Testis (tissue), 3 donors: ENCODE measurements around the gene NCR3LG1. TPM values are rescaled to one million over a fixed set of nuclear protein-coding genes. Genes with fewer than 3 reads are reported as not detected.
"Not testable (repeated sequence)": the region's sequence is repeated elsewhere in the genome, so short reads cannot be mapped to it uniquely, and the experiment has no call there.

Experiments used
- DNase-seq: peaks from one replicate; pipeline ENCODE4 v3.0.0-alpha.2; 2019
- H3K27ac ChIP-seq, 2 donors: fragments of 200-600 bp; sonication (generic); one replicate each; pipeline ENCODE4 v1.5.1; 2019
- H3K27me3 ChIP-seq: fragments of 200-600 bp; sonication (generic); one replicate; pipeline ENCODE4 v1.5.1; 2019
- H3K36me3 ChIP-seq: fragments of 200-600 bp; sonication (generic); one replicate; pipeline ENCODE4 v1.5.1; 2017; ENCODE audit warnings: low read depth; ENCODE audit errors: missing control alignments
- H3K4me1 ChIP-seq: fragments of 200-600 bp; sonication (generic); one replicate; pipeline ENCODE4 v1.5.1; 2019
- H3K4me3 ChIP-seq, 2 donors: fragments of 200-600 bp; sonication (generic); one replicate each; pipeline ENCODE4 v1.5.1; 2017 to 2019
- H3K9me3 ChIP-seq: fragments of 200-600 bp; sonication (generic); one replicate; pipeline ENCODE4 v1.5.1; 2017
- CTCF ChIP-seq, 3 experiments: fragments of 450-650 bp in 2 of 3; fragments of 200-600 bp in 1 of 3; sonication (generic) in 1 of 3; IDR thresholded peaks; one replicate each; pipeline ENCODE4 v1.5.1; 2016 to 2019; ENCODE audit warnings: antibody characterized with exemption in 3 of 3, mild to moderate bottlenecking in 2 of 3, moderate library complexity in 1 of 3
- POLR2A ChIP-seq: fragments of 450-650 bp; IDR thresholded peaks from one replicate; pipeline ENCODE4 v1.6.1; 2017; ENCODE audit warnings: antibody characterized with exemption, mild to moderate bottlenecking, moderate library complexity
- WGBS, 2 donors: methylation state at CpG; one replicate each; pipeline ENCODE4 v1.1.5; 2018; 5-methylcytosine and 5-hydroxymethylcytosine counted together
- intact Hi-C: fragments of 100-400 bp; cut with DNase I; formaldehyde crosslinking; loops from one replicate; pipeline ENCODE4 v1.15.1; 2023; ENCODE audit warnings: low total_unique reads
- polyA plus RNA-seq: library from polyadenylated mRNA; stranded (reverse); fragments of 350-450 nt; fragmentation: Illumina TruSeq; extraction: RNeasy Lipid Tissue Mini Kit (QIAGEN cat#74804); gene quantifications from one replicate; pipeline ENCODE4 v1.2.3, GENCODE V29; 2014; ENCODE audit warnings: low read depth, low replicate concordance; ENCODE audit not compliant: insufficient read depth
- total RNA-seq, 2 donors: library from RNA; depleted of rRNA; stranded (reverse); fragments of >200 nt; gene quantifications; one replicate each; pipeline ENCODE4 v1.2.3, GENCODE V29; 2016

The NCR3LG1 gene
- total and polyA plus RNA-seq, 3 donors from 2014 or later, result 5.0 to 10.0 (median 9.3) TPM

DNA sequence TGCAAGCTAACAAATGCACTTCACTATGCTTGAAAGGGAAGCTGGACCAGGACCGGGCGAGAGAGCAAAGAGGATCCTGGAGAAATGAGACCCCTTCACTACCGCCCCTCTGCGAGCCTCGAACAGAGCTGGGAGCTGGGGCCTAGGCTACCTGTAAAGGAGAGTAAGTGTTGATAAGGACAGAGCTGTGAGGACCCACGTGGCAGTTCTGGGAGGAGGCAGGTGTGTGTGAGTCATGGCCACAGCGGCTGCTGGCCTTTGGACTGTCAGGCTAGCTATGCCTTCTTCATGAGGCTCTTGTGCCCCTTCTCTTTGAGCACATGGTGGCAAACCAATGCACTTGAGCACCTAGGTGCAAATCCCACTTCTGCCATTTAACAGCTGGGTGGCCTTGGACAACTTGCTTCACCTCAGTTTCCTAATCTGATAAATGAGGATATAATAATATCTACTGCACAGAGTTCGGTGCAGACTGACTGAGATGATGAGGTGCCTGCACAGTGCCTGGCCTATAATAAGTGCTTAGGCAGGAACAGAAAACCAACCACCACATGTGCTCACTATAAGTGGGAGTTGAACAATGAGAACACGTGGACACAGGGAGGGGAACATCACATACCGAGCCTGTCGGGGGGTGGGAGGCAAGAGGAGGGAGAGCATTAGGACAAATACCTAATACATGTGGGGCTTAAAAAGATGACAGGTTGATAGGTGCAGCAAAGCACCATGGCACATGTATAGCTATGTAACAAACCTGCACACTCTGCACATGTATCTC, 72.1 kb downstream of the NCR3LG1 start:
- no peaks in the 10 kb centered on the region for H3K36me3 ChIP-seq
- H3K27me3 ChIP-seq, result no peaks in the 10 kb centered on the region
- no peak for DNase-seq
- H3K4me1 ChIP-seq, result no peaks in the 10 kb centered on the region
- WGBS, 2 donors, result 73 to 74% methylated on average over 11 of the region's 11 CpGs
- TF ChIP-seq CTCF (IDR thresholded peaks at IDR 0.05) (no peak), POLR2A (no peak)
- no peaks in the 10 kb centered on the region for H3K9me3 ChIP-seq
- no peak overlapping the region for H3K4me3 ChIP-seq
- no peak overlapping the region for H3K27ac ChIP-seq
- intact Hi-C loops, result no loop called here

- H3K36me3 ChIP-seq, H3K4me3 ChIP-seq, H3K4me1 ChIP-seq, DNase-seq, H3K27me3 ChIP-seq, H3K9me3 ChIP-seq, intact Hi-C loops, H3K27ac ChIP-seq: not testable (repeated sequence)
- 77 to 80% methylated on average over 5 of the region's 5 CpGs for WGBS, 2 donors
Observed at GRCh38 chr11:17426233-17426632, 74.6 kb downstream of the NCR3LG1 start.

Other genes starting within 250 kb of the NCR3LG1 start
- gene PIK3C2A, start 143.8 kb upstream of the NCR3LG1 start, total RNA-seq, result 100 to 1,000 TPM; 116 to 125 TPM
- gene PIK3C2A, start 143.8 kb upstream of the NCR3LG1 start, polyA plus RNA-seq, result 31.5 TPM
- gene NUCB2, start 75.1 kb upstream of the NCR3LG1 start, total RNA-seq, result 100 to 1,000 TPM; 138 to 186 TPM
- 86.1 TPM for gene NUCB2, start 75.1 kb upstream of the NCR3LG1 start, polyA plus RNA-seq
- 1 to 10 TPM; 1.4 to 2.1 TPM for gene KCNJ11, start 36.9 kb downstream of the NCR3LG1 start, total RNA-seq
- gene KCNJ11, start 36.9 kb downstream of the NCR3LG1 start, polyA plus RNA-seq, result 1.7 TPM
- 1 to 10 TPM; 2.0 to 2.2 TPM for gene ABCC8, start 125.0 kb downstream of the NCR3LG1 start, total RNA-seq
- gene ABCC8, start 125.0 kb downstream of the NCR3LG1 start, polyA plus RNA-seq, result 1.5 TPM
- gene USH1C, start 192.6 kb downstream of the NCR3LG1 start, total RNA-seq, result 1 to 10 TPM; 1.2 TPM
- 3.7 TPM for gene USH1C, start 192.6 kb downstream of the NCR3LG1 start, polyA plus RNA-seq
- gene OTOG, start 195.5 kb downstream of the NCR3LG1 start, total RNA-seq, result 1 to 10 TPM; 2.2 to 2.9 TPM
- 4.2 TPM for gene OTOG, start 195.5 kb downstream of the NCR3LG1 start, polyA plus RNA-seq